ENCODE results near the gene MYO9B. TPM values are rescaled to one million over a fixed set of nuclear protein-coding genes. Genes with fewer than 3 reads are reported as not detected.

Gene MYO9B
- total and polyA plus RNA-seq, 4 donors, result 44.3 to 121 (median 97.2) TPM

DNA sequence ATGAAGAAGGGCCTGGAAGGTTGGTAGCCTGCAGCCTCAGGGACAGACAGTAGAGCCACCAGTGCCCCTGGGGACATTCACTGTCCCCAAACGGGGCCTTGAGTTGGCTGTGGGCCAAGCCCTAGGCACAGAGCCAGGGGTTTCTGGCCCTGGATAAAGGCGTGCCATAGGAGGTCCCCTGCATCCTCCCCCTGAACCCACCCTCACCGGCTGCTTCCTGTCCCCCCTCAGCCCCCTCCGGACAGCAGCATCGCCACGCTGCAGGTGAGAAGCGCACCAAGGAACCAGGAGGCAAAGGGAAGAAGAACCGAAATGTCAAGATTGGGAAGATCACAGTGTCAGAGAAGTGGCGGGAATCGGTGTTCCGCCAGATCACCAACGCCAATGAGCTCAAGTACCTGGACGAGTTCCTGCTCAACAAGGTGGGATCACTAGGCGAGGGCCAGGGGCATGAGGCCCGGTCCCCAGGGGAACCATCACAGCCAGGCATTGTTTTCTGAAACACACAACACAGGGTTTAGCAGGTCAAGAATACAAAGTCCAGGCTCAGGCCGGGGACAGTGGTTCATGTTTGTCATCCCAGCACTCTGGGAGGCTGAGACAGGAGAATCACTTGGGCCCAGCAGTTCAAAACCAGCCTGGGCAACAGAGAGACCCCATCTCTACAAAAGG, 125.0 kb downstream of the MYO9B start:
- Histone ChIP-seq H3K9ac (ENCODE audit: insufficient read depth in 1 of 2, low read length in 2 of 2) (no peak overlapping the region), H3K27me3 (ENCODE audit: control insufficient read depth in 3 of 3, insufficient read depth in 3 of 3, low read length in 2 of 3) (no peaks in the 10 kb centered on the region), H3K36me3 (ENCODE audit: control insufficient read depth in 4 of 4, insufficient read depth in 4 of 4, low read length in 4 of 4) (peaks cover 17 to 61% (median 33%) of the 10 kb centered on the region in 4 donors), H3K4me3 (no peak overlapping the region), H3K27ac (ENCODE audit: low read depth in 1 of 2, low read length in 1 of 2) (no peak overlapping the region), H3K9me3 (ENCODE audit: control insufficient read depth in 4 of 4, insufficient read depth in 3 of 4, low read length in 3 of 4) (no peaks in the 10 kb centered on the region), H3K4me1 (ENCODE audit: control insufficient read depth in 5 of 5, insufficient read depth in 5 of 5, low read length in 5 of 5) (no peaks in the 10 kb centered on the region)
- ATAC-seq (ENCODE audit: insufficient read depth, low FRiP score) (no peak), DNase-seq (no peak)
- TF ChIP-seq, protein P1, sequence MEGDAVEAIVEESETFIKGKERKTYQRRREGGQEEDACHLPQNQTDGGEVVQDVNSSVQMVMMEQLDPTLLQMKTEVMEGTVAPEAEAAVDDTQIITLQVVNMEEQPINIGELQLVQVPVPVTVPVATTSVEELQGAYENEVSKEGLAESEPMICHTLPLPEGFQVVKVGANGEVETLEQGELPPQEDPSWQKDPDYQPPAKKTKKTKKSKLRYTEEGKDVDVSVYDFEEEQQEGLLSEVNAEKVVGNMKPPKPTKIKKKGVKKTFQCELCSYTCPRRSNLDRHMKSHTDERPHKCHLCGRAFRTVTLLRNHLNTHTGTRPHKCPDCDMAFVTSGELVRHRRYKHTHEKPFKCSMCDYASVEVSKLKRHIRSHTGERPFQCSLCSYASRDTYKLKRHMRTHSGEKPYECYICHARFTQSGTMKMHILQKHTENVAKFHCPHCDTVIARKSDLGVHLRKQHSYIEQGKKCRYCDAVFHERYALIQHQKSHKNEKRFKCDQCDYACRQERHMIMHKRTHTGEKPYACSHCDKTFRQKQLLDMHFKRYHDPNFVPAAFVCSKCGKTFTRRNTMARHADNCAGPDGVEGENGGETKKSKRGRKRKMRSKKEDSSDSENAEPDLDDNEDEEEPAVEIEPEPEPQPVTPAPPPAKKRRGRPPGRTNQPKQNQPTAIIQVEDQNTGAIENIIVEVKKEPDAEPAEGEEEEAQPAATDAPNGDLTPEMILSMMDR (IDR thresholded peaks at IDR 0.05; ENCODE audit: control extremely low read depth, extremely low read depth), result no peak
- WGBS, 2 donors, result 84 to 91% methylated on average over 16 of the region's 16 CpGs

GRCh38 chr19:17202249-17202648, 126.7 kb downstream of the MYO9B start:
- no peak overlapping the region for H3K9ac ChIP-seq (ENCODE audit: insufficient read depth in 1 of 2, low read length in 2 of 2)
- H3K4me1 ChIP-seq (ENCODE audit: control insufficient read depth in 5 of 5, insufficient read depth in 5 of 5, low read length in 5 of 5), result no peaks in the 10 kb centered on the region
- peaks cover 18 to 74% (median 40%) of the 10 kb centered on the region in 4 donors for H3K36me3 ChIP-seq (ENCODE audit: control insufficient read depth in 4 of 4, insufficient read depth in 4 of 4, low read length in 4 of 4)
- H3K9me3 ChIP-seq (ENCODE audit: control insufficient read depth in 4 of 4, insufficient read depth in 3 of 4, low read length in 3 of 4), result no peaks in the 10 kb centered on the region
- DNase-seq, result no peak
- H3K4me3 ChIP-seq, result no peak overlapping the region
- 89 to 90% methylated on average over 9 of the region's 9 CpGs for WGBS, 2 donors
- no peaks in the 10 kb centered on the region for H3K27me3 ChIP-seq (ENCODE audit: control insufficient read depth in 3 of 3, insufficient read depth in 3 of 3, low read length in 2 of 3)
- no peak for ATAC-seq (ENCODE audit: insufficient read depth, low FRiP score)
- H3K27ac ChIP-seq (ENCODE audit: low read depth in 1 of 2, low read length in 1 of 2), result no peak overlapping the region
- TF ChIP-seq, protein P1 (IDR thresholded peaks at IDR 0.05; ENCODE audit: control extremely low read depth, extremely low read depth), result no peak

DNA sequence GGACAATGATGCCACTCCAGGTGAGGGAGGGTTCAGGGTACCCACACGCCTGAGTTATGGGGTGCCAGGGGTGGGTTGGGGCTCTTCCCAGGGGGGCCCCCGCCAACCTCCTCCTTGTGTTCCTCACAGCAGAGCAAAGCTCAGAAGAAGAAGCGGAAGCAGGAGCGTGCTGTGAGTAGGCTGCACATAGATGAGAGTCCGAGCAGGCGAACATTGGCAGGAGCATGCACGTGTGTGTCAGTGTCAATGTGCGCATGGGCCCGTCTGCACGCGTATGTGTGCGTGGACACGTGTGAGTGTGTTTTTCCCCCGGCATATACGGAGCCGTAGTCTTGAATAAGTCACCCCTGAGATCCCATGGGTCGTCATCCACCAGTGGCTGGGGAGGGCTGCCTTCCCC, 127.1 kb downstream of the MYO9B start:
- Histone ChIP-seq H3K27ac (ENCODE audit: low read depth in 1 of 2, low read length in 1 of 2) (no peak overlapping the region), H3K9ac (ENCODE audit: insufficient read depth in 1 of 2, low read length in 2 of 2) (no peak overlapping the region), H3K4me1 (ENCODE audit: control insufficient read depth in 5 of 5, insufficient read depth in 5 of 5, low read length in 5 of 5) (no peaks in the 10 kb centered on the region), H3K9me3 (ENCODE audit: control insufficient read depth in 4 of 4, insufficient read depth in 3 of 4, low read length in 3 of 4) (no peaks in the 10 kb centered on the region), H3K36me3 (ENCODE audit: control insufficient read depth in 4 of 4, insufficient read depth in 4 of 4, low read length in 4 of 4) (peaks cover 15 to 70% (median 38%) of the 10 kb centered on the region in 4 donors), H3K27me3 (ENCODE audit: control insufficient read depth in 3 of 3, insufficient read depth in 3 of 3, low read length in 2 of 3) (no peaks in the 10 kb centered on the region), H3K4me3 (no peak overlapping the region)
- 90 to 96% methylated on average over 17 of the region's 17 CpGs for WGBS, 2 donors
- TF ChIP-seq, protein P1 (IDR thresholded peaks at IDR 0.05; ENCODE audit: control extremely low read depth, extremely low read depth), result no peak
- DNase-seq (no peak), ATAC-seq (ENCODE audit: insufficient read depth, low FRiP score) (no peak)
